Fibroblast of mammary gland (primary cell): ENCODE results near the gene BBX.
A peak's percentile ranks its signal among the peaks of the same experiment; 100 is the strongest.

Experiments used
- DNase-seq: peaks from one replicate; pipeline ENCODE4 v3.0.0-alpha.2; 2010; ENCODE audit warnings: low read depth
- H3K4me3 ChIP-seq: 2 replicates; pipeline ENCODE4 v1.5.1; 2011; ENCODE audit warnings: low read depth, mild to moderate bottlenecking, low read length, moderate library complexity; ENCODE audit not compliant: control insufficient read depth
- TF ChIP-seq, protein P1 (sequence below): conservative IDR thresholded peaks from 2 replicates; pipeline ENCODE4 v1.5.1; 2011; ENCODE audit warnings: low read depth, low read length, inconsistent platforms; ENCODE audit not compliant: control insufficient read depth, insufficient read depth

Gene BBX

DNA sequence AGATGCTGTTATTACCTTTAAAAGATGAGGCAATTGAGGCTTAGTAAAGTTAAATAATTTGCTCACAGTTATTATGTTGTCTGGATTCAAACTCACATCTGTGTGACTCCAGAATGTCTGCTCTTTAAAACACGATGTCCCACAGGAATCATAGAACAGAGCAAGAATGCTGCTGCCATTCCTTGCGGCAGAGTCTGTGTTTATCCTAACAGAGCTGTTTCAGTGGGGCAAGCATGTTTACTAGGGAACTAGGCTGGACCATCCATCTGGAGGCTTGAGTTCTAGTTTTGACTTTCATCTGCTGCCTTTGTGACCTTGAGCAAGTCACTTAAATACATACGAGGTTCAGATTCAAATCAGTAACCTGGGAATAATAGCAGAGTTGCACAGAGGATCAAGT, 72.1 kb downstream of the BBX start:
- TF ChIP-seq, protein P1, sequence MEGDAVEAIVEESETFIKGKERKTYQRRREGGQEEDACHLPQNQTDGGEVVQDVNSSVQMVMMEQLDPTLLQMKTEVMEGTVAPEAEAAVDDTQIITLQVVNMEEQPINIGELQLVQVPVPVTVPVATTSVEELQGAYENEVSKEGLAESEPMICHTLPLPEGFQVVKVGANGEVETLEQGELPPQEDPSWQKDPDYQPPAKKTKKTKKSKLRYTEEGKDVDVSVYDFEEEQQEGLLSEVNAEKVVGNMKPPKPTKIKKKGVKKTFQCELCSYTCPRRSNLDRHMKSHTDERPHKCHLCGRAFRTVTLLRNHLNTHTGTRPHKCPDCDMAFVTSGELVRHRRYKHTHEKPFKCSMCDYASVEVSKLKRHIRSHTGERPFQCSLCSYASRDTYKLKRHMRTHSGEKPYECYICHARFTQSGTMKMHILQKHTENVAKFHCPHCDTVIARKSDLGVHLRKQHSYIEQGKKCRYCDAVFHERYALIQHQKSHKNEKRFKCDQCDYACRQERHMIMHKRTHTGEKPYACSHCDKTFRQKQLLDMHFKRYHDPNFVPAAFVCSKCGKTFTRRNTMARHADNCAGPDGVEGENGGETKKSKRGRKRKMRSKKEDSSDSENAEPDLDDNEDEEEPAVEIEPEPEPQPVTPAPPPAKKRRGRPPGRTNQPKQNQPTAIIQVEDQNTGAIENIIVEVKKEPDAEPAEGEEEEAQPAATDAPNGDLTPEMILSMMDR, result no peak
- no peak for DNase-seq

DNA sequence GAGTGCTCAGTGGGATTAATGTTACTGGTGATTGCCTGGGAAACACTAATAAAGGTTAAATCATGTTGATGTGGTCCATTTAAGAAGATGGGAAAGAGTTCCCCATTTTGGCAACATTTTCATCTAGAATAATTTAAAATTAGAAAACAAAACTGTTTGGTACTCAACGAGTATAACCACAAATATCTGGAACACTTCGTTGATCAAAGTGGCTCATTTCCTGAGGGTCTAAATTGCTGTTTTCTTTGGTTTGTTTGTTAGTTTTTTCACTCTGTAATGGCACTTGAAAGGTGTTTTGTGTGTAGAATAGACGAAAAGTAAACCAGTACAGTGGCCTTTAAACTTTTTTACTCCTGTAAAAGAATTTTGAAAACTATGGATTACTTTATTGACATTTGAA, 73.9 kb downstream of the BBX start:
- TF ChIP-seq, protein P1, result no peak
- H3K4me3 ChIP-seq, result no peak overlapping the region
- DNase-seq, result no peak

More for the DNA sequence above, 72.1 kb downstream of the BBX start:
- H3K4me3 ChIP-seq, result no peak overlapping the region

DNA sequence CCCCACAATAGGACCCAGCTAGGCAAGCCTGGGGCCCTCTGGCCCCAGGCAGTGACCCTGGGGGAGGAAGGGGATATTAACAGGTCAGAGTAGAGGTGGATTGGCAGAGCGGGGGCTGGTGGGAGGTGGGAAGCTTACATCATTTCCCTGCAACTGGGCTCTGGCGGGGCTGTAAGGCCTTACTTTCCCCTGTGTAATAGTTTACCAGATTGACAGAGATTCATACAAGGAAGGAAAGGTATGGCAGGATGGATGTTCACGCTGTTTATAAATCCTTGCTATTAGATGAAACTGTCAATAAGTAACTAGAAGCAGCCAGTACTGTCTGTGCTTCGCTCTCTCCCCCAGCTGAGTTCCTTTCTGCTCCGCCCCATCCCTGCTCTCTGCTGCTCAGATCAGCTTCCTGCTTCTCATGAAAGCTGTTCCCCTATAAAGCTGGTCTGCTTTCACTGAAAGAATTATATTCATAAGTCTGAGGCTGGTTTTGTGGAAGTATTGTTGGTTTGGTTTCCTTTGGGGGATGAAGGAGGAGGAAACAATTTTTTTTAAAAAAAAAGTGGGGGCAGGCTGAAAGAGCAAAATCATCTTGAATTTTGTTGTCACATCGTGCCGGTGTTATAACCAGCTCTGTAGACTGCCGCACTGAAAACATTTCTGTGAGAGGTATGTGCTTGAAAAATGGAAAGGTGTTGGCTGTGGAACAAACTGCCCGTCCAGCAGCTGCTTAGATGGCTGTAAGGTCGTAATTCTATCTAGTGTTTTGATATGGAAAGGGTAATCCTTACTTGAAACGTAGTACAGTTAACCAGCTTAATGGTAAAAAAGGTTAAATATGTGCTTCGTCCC, 76.4 kb downstream of the BBX start:
- DNase-seq, result peak; percentile 53
- TF ChIP-seq, protein P1, result no peak
- peak overlapping the region; percentile 52 for H3K4me3 ChIP-seq

DNA sequence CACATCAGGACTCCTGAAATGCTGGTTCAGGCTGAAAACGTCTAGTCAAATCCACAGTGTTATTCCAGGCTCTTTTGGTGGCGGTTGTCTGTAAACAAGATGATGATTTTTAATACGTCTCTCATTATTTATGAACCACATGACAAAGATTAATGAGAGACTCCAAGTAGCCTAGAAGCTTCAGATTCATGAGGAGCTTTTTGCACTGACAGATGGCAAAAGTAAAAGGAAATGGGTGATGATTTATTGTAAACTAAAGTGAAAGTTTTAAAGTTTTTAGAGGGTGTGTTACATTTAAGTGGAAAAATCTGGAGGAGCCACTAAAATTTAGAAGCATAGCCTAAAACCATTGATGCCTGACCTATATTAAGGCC, 77.0 kb downstream of the BBX start:
- H3K4me3 ChIP-seq, result peak overlapping the region; percentile 52
- TF ChIP-seq, protein P1, result no peak
- peak; percentile 6 for DNase-seq

DNA sequence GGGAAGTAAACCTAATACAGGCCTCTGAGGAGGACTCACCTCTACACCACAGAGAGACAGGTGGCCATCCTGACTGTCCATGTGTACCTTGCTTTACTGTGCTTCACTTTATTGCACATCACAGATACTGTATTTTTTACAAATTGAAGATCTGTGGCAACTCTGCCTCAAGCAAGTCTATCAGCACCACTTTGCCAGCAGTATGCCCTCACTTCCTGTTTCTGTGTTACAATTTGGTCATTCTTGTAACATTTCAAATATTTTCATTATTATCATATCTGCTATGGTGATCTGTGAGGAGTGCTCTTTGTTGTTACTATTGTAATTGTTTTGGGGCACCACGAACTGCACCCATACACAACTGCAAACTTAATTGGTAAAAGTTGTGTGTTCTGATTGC, 78.0 kb downstream of the BBX start:
- DNase-seq, result no peak
- H3K4me3 ChIP-seq, result no peak overlapping the region
- TF ChIP-seq, protein P1, result no peak

DNA sequence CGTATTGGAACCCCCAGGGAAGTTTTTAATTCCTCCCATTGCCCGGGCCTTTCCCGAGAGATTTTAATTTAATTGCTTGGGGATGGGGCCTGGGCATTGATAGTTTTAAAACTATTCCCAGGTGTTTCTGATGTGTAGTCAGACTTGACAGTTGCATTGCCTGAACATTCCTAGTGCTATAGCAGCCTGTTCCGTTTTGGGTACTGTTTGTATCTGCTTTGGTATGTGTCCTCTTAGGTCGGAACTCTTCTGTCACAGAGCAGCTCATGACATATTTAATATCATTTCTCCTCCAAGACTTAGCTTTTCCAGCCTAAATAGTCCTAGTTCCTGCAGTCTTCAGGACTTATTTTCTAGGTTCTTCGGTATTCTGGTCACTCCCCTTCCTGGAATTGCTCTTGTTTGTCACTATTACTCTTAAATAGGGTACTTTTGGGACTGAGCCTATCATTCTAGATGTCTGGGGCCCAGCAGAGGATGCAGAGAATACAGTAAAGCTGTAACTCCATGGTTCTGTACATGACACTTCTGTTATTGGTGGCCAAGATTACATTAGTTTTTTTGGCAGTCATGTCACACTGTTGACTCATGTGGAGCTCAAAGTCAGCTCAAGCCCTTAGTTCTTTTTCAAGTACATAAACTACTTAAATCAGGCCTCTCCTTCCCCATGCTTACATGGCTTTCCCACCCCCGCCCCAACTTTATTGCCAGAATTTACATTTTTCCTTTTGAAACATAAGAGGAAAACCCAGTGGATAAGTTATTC, 81.5 kb downstream of the BBX start:
- TF ChIP-seq, protein P1, result no peak
- H3K4me3 ChIP-seq, result no peak overlapping the region
- peak; percentile 73 for DNase-seq
